ENCODE data around the gene GPX8. TPM values are rescaled to one million over a fixed set of nuclear protein-coding genes. Genes with fewer than 3 reads are reported as not detected.

The GPX8 gene
- total RNA-seq, 1 experiment from 2014 or later, result 37.9 TPM

DNA sequence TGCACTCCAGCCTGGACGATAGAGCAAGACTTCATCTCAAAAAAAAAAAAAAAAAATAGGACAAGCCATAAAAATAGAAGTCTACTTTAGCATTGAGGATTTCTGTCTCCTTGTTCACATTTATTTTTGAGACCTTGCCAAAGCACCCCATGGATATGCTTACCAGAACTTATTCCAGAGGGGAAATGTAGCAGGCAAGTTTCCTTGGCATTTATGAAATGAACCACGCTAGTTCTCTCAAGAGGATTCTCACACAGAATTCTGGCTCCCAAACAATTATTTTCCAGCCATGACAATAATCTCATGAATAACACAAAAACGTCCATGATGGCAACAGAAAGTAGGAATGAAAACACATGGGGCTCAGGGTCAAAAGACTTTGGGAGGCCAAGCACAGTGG, 23.4 kb upstream of the GPX8 start:
- no peaks in the 10 kb centered on the region for H3K4me1 ChIP-seq (ENCODE audit: insufficient read depth, low read length)
- no peak overlapping the region for H3K4ac ChIP-seq (ENCODE audit: low read depth, low read length)
- no peak overlapping the region for H4K8ac ChIP-seq (replicated peaks; ENCODE audit: insufficient read length, low read depth, low read length)
- H4K20me1 ChIP-seq (ENCODE audit: control insufficient read depth, insufficient read depth, insufficient read length), result no peaks in the 10 kb centered on the region
- no peak overlapping the region for H3K27ac ChIP-seq (ENCODE audit: insufficient read length, low read depth, low read length)
- DNase-seq, result no peak
- H3K27me3 ChIP-seq (ENCODE audit: insufficient read depth, low read length), result no peaks in the 10 kb centered on the region
- no peak overlapping the region for H3K4me3 Mint-ChIP-seq
- peaks cover 0 to 5% (median 0%) of the 10 kb centered on the region in 3 experiments; a peak in 1 of 7 replicates for H3K36me3 Mint-ChIP-seq (ENCODE audit: insufficient read depth in 1 of 3, low read depth in 3 of 3)
- H4K5ac ChIP-seq (ENCODE audit: insufficient read length, low read depth, low read length), result no peak overlapping the region
- H2AK5ac ChIP-seq (ENCODE audit: insufficient read length, low read length), result no peak overlapping the region
- no peaks in the 10 kb centered on the region for H3K79me2 ChIP-seq (ENCODE audit: insufficient read depth, low read length)
- H3K27me3 Mint-ChIP-seq (ENCODE audit: low read depth), result peaks cover 2% of the 10 kb centered on the region; the same call in 1 of the 2 replicates
- H2BK20ac ChIP-seq (ENCODE audit: low read depth, low read length, poor library complexity, severe bottlenecking), result no peak overlapping the region
- no peaks in the 10 kb centered on the region for H3K4me1 Mint-ChIP-seq
- H2BK5ac ChIP-seq (ENCODE audit: insufficient read length, low read length), result no peak overlapping the region
- H3K18ac ChIP-seq (ENCODE audit: insufficient read length, low read depth, low read length), result no peak overlapping the region
- no peaks in the 10 kb centered on the region for H3K23me2 ChIP-seq (ENCODE audit: insufficient read length, low read depth, low read length, poor library complexity, severe bottlenecking)
- no peak overlapping the region for H2AFZ ChIP-seq (ENCODE audit: low read length)
- no peak overlapping the region for H3T11ph ChIP-seq (ENCODE audit: low read length)
- no peak overlapping the region for H2BK15ac ChIP-seq (ENCODE audit: low read depth, low read length)
- no peak for TF ChIP-seq CTCF (conservative IDR thresholded peaks at IDR 0.05)
- no peak overlapping the region for H3K9ac ChIP-seq (ENCODE audit: extremely low read depth, insufficient read length, low read length)
- no peak overlapping the region for H3K56ac ChIP-seq (ENCODE audit: insufficient read length, low read depth, low read length)
- H3K14ac ChIP-seq (ENCODE audit: insufficient read depth, low read length), result no peak overlapping the region
- no peak overlapping the region for H3K23ac ChIP-seq (ENCODE audit: insufficient read length, low read depth, low read length)
- H3K9me3 ChIP-seq (ENCODE audit: control insufficient read depth, low read depth, low read length), result no peaks in the 10 kb centered on the region
- no peak overlapping the region for H2BK12ac ChIP-seq (ENCODE audit: insufficient read length, low read depth, low read length)
- no peaks in the 10 kb centered on the region for H3K9me3 Mint-ChIP-seq
- no CpG with 5 or more reads among the region's 3 CpGs for WGBS (ENCODE audit: extremely low coverage, insufficient read length, low lambda C conversion rate)
- H2BK120ac ChIP-seq (ENCODE audit: low read depth, low read length, poor library complexity, severe bottlenecking), result no peak overlapping the region
- H3K79me1 ChIP-seq (ENCODE audit: insufficient read depth, low read depth, low read length, poor library complexity, severe bottlenecking), result no peaks in the 10 kb centered on the region
- H3K27ac Mint-ChIP-seq, result 0 out of 7 replicates have a peak overlapping the region, but pooled peaks of 1 of the 3 experiments have one; percentile 45
- H4K91ac ChIP-seq (ENCODE audit: insufficient read length, low read depth, low read length), result no peak overlapping the region
- H3K4me2 ChIP-seq (ENCODE audit: insufficient read depth, insufficient read length, low read length), result no peak overlapping the region

All from H9 (cell line).